TTC549 (cell line): ENCODE measurements around the gene HSFX1.
"Not testable (repeated sequence)": the region's sequence is repeated elsewhere in the genome, so short reads cannot be mapped to it uniquely, and the experiment has no call there.

ENCODE experiments used
- FAIRE-seq: peaks from 2 replicates; lab custom pipeline; 2012; peaks lifted over from hg19 to GRCh38; lab: Jason Lieb, UNC

Gene HSFX1

GRCh38 chrX:149773768-149774167, at the start of gene HSFX1:
HSFX1 (plus strand) TSS chrX:149774068; CDS start chrX:149774682, 614 bp downstream.
- not testable (repeated sequence) for FAIRE-seq

GRCh38 chrX:149727308-149727707, 46.6 kb upstream of the HSFX1 start:
- not testable (repeated sequence) for FAIRE-seq

- not testable (repeated sequence) for FAIRE-seq
Observed at GRCh38 chrX:149742269-149742668, 31.6 kb upstream of the HSFX1 start.

GRCh38 chrX:149746390-149747007, 27.4 kb upstream of the HSFX1 start:
- FAIRE-seq: not testable (repeated sequence)

DNA sequence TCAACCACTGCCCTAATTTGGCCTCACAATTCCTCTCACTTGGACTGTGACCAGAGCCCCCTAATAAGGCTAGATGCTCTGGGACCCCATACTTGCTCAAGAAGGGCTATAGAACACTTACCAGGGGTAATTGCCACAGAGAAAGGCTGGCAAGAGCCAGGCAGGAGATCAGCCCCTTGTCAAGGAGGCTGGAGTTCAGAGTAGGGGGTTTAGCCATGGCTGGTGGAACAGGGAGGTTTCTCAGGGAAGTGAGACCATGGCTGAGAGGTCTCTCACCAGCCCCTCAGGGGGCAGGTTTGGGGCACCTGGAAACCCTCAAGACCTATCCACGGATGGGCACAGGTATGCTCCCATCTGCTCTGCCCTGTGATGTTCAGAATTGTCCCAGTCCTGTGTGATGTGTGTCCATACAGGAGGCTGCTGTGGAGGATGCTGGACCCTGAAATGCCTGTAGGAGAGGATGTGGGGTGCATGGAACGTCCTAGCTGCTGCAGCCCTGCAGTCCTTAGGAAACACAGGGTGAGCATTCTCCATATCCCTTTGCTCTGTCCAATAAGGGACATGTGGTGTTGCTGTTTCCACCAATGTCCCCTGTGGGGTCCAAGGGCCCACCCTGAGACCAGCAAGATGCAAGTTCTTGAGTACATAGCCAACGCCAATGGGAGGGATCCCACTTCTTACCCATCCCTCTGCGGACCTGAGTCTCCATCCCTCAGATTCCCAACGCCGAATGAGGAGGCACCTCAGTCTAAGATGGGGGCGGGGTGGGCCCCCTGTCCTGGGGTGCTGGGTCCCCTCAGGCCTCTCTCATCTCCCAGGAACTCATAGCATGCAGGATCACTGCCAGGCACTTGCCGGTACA, 16.4 kb upstream of the HSFX1 start:
- no peak for FAIRE-seq

DNA sequence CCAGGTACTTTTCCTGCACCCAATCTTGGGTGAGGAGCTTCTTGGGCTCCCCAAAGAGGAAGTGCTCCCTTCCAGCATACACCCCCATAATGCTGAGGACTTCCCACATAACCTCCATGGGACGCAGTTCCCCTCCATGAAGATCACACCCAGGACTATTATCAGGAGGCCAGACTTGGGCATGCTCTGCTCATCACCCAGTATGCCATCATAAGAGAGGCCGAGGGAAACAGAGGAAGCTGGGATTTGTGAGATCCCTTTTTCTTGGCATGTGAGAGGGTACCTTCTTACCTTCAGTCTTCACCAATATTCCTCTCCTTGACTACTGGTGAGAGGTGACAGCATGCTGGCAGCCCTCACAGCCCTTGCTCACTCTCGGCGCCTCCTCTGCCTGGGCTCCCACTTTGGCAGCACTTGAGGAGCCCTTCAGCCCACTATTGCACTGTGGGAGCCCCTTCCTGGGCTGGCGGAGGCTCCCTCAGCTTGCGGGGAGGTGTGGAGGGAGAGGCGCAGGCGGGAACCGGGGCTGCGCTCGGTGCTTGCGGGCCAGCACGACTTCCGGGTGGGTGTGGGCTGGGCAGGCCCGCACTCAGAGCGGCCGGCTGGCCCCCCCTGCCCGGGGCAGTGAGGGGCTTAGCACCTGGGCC, 15.7 kb upstream of the HSFX1 start:
- FAIRE-seq: no peak

GRCh38 chrX:149758715-149759078, 15.2 kb upstream of the HSFX1 start:
- not testable (repeated sequence) for FAIRE-seq

DNA sequence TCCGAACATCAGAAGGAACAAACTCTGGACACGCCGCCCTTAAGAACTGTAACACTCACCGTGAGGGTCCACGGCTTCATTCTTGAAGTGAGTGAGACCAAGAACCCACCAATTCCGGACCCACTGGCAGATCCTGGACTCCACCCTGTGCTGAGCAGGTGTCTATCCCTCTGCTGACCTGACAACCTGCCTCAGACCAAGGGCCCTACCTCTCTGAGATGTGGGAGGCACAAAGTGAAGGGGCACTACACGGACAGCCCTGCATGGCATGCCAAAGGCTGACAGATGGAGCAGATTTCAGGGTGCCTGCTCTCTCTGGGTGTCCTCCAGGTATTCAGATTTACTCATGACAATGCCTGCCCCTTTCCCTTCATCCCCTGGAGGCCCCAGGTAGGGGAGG, 14.0 kb upstream of the HSFX1 start:
- no peak for FAIRE-seq

DNA sequence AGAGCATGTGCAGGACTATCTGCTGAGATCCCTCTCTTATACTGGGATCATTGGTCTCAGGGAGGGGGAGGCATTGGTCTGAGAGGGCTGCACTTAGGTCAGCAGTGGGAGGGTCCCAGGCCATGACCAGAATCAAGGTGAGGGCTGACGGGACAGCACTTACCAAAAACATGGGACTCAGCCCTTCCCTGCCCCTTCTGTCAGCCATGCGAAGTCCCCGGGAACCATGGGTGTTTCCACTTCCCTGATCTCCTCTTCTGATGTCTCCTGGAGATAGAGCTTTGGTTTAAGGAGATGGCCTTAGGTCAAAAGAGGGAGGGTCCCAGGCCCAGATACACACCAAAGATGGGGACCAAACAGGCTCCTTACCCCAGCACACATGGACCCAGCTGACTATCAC, 12.9 kb upstream of the HSFX1 start:
- no peak for FAIRE-seq

GRCh38 chrX:149761858-149762674, 11.8 kb upstream of the HSFX1 start:
- not testable (repeated sequence) for FAIRE-seq

DNA sequence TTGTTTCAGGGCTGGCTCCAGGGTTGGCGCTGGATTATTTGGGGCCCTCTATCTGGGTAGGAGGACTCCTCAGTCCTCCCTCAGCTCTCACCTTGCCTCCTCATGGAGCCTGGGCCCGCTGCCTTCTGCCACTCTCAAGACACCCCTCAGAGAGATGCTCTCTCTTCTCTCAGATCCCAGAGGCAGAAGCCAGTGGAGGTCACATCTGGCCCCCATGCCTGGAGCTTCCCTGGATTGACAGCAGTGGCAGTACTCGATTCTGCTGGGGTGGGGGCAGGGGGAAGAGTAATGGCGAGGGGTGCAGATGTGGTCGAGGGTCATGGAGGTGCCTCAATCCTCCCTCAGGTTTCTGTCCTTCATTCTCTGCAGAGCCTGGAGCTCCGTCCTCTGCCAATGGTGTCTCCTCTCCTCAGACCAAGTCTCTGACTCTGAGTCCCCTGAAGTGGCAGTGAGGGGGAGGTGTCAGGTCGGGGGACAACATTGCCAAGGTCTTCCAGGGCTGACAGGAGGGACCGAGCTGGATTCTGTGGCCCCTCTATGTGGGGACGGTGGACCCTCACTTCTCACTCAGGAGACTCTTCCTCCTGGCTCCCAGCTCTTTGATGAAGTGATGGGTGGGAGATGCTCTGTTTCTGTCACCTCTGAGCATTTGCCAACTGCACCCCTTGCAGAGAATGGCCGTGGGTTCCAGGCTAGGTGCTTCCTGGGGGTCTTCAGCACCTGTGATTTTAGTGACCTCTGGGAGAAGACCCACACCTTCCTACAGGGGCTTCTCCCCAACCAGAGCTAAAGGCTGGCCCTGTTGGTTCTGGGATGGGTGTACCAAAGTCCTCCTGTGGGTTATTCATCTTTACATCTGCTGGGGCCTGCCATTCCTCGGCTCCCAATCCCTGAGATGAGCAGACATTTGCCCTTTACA, 10.9 kb upstream of the HSFX1 start:
- no peak for FAIRE-seq

GRCh38 chrX:149770344-149770743, 3.5 kb upstream of the HSFX1 start:
- not testable (repeated sequence) for FAIRE-seq

GRCh38 chrX:149773026-149773425, 842 bp upstream of the HSFX1 start:
- not testable (repeated sequence) for FAIRE-seq

- FAIRE-seq: not testable (repeated sequence)
Observed at GRCh38 chrX:149777999-149778398, 4.1 kb downstream of the HSFX1 start.

DNA sequence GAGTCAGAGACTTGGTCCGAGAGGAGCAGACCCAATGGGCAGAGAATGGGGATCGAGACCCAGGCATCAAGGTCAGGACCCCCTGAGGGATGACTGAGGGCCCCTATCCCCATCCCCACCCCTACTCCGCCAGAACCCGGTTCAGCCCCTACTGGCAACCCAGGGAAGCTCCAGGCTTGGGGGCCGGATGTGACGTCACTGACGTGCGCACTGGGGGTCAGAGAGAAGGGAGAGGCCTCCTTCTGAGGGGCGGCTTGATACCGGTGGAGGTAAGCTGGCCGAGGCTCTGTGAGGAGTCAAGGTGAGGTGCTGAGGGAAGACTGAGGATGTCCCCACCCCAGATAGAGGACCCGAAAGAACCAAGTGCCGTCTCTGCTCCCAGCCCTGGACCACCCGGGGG, 7.9 kb downstream of the HSFX1 start, which contains the start of gene MAGEA9:
MAGEA9 (plus strand) TSS at position 204 of the 400 bp plus-strand sequence. CDS start 4,281 bp downstream, outside the sequence.
- not testable (repeated sequence) for FAIRE-seq

GRCh38 chrX:149795531-149795930, 21.7 kb downstream of the HSFX1 start:
- FAIRE-seq: not testable (repeated sequence)

DNA sequence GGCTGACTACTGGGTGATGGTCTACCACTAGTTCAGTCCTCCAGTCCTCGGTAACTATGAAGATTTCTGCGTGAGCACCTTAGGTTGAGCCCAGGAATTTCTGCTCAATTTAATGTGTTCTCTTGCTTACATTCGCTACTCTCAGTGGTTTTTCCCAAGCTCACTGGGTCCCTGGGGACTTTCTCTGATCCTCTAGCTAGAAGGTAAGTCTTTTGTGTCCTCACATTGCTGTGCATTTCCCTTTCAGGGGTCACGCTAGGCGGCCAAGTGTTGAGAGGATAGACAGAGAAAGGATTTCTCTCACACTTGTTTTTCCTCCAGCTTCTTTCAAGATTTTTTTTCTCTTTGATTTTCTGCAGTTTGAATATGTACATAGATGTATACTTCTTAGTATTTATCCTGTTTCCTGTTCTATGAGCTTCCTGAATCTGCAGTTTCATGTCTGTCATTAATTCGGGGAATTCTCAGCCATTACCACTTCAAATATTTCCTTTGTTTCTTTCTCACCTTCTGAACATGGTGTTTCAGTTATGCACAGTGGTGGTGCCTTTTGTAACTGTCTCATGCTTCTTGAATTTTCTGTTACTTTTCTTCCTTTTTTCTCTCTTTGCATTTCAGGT, 25.3 kb downstream of the HSFX1 start:
- no peak for FAIRE-seq

DNA sequence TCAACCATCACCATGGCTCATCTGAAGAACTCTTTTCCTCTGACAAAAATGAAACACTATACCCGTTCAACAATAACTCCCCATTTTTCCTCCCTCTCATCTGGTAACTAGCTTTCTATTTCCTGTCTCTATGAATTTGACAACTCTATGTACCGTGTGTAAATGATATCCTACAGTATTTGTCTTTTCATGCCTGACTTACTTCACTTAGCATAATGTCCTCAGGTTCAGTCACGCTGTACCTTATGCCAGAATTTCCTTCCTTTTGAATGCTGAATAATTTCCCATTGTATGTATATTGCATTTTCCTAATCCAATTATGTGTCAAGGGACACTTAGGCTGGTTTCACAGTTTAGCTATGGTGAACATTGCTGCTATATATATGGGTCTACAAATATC, 26.1 kb downstream of the HSFX1 start:
- FAIRE-seq: no peak

- no peak for FAIRE-seq
Observed at GRCh38 chrX:149803458-149804062, 29.7 kb downstream of the HSFX1 start.

- FAIRE-seq: no peak
Observed at GRCh38 chrX:149804102-149804501, 30.2 kb downstream of the HSFX1 start.
